Activated T-helper 1 cell treated with Interleukin-2 at 50 U/mL for 16 hours (primary cell): ENCODE data around the gene LRRN1.

Experiments used
- DNase-seq: peaks from one replicate; pipeline ENCODE4 v3.0.0-alpha.2; 2020; ENCODE audit warnings: low read depth

The LRRN1 gene

GRCh38 chr3:3799173-3800079, at the start of gene LRRN1:
LRRN1 (plus strand) TSS chr3:3799431; CDS start chr3:3844642, 45,211 bp downstream.
- no peak for DNase-seq

GRCh38 chr3:3753416-3753815, 45.8 kb upstream of the LRRN1 start:
- DNase-seq = no peak

GRCh38 chr3:3765661-3766060, 33.6 kb upstream of the LRRN1 start:
- DNase-seq = no peak

GRCh38 chr3:3766140-3766539, 33.1 kb upstream of the LRRN1 start:
- no peak for DNase-seq

GRCh38 chr3:3771094-3771493, 28.1 kb upstream of the LRRN1 start:
- DNase-seq = no peak

GRCh38 chr3:3771567-3771966, 27.7 kb upstream of the LRRN1 start:
- no peak for DNase-seq

- no peak for DNase-seq
These were observed 26.9 kb upstream of the LRRN1 start for GRCh38 chr3:3772338-3772737.

GRCh38 chr3:3772920-3773319, 26.3 kb upstream of the LRRN1 start:
- no peak for DNase-seq

- no peak for DNase-seq
These were observed 22.6 kb upstream of the LRRN1 start for GRCh38 chr3:3776607-3777006.

GRCh38 chr3:3778216-3778615, 21.0 kb upstream of the LRRN1 start:
- DNase-seq = no peak

GRCh38 chr3:3778641-3779270, 20.5 kb upstream of the LRRN1 start:
- no peak for DNase-seq

GRCh38 chr3:3782457-3782856, 16.8 kb upstream of the LRRN1 start:
- no peak for DNase-seq

- no peak for DNase-seq
These were observed 16.0 kb upstream of the LRRN1 start for GRCh38 chr3:3783210-3783609.

- DNase-seq = no peak
These were observed 15.5 kb upstream of the LRRN1 start for GRCh38 chr3:3783696-3784095.

GRCh38 chr3:3792391-3792790, 6.8 kb upstream of the LRRN1 start:
- no peak for DNase-seq

GRCh38 chr3:3798631-3799113, 559 bp upstream of the LRRN1 start:
- no peak for DNase-seq

- no peak for DNase-seq
These were observed 837 bp downstream of the LRRN1 start for GRCh38 chr3:3800080-3800455.

- DNase-seq = no peak
These were observed 1.7 kb downstream of the LRRN1 start for GRCh38 chr3:3800685-3801493.

GRCh38 chr3:3801494-3801841, 2.2 kb downstream of the LRRN1 start:
- DNase-seq = no peak

- DNase-seq = no peak
These were observed 2.8 kb downstream of the LRRN1 start for GRCh38 chr3:3802046-3802445.

- DNase-seq = no peak
These were observed 5.3 kb downstream of the LRRN1 start for GRCh38 chr3:3804560-3804959.

- DNase-seq = no peak
These were observed 6.9 kb downstream of the LRRN1 start for GRCh38 chr3:3806092-3806491.

GRCh38 chr3:3806856-3807255, 7.6 kb downstream of the LRRN1 start:
- DNase-seq = no peak
